Left ventricle myocardium inferior (tissue), 1 donor: ENCODE results near the gene KRT24. TPM values are rescaled to one million over a fixed set of nuclear protein-coding genes. Genes with fewer than 3 reads are reported as not detected.

ENCODE experiments used
- DNase-seq: peaks from one replicate; pipeline ENCODE4 v3.0.0-alpha.2; 2020
- H3K27ac ChIP-seq: fragments of 200-600 bp; replicated peaks from 2 replicates; pipeline ENCODE4 v1.8.0; 2021
- H3K27me3 ChIP-seq: fragments of 200-600 bp; 2 replicates; pipeline ENCODE4 v1.8.0; 2021; ENCODE audit warnings: low read depth
- H3K36me3 ChIP-seq: fragments of 200-600 bp; 2 replicates; pipeline ENCODE4 v1.8.0; 2021
- H3K4me1 ChIP-seq: fragments of 200-600 bp; 2 replicates; pipeline ENCODE4 v1.8.0; 2021
- H3K4me3 ChIP-seq: fragments of 200-600 bp; 2 replicates; pipeline ENCODE4 v1.8.0; 2021; ENCODE audit warnings: mild to moderate bottlenecking, moderate library complexity
- H3K9me3 ChIP-seq: fragments of 200-600 bp; replicated peaks from 2 replicates; pipeline ENCODE4 v1.8.0; 2021
- intact Hi-C: fragments of 100-400 bp; cut with micrococcal nuclease; formaldehyde crosslinking; loops from one replicate; pipeline ENCODE4 v1.11.0; 2022
- total RNA-seq: library from RNA; stranded (reverse); fragmentation: NEBNext Ultra II Directional; extraction: Animal tissue kit (Norgen Biotek cat#: 25700); gene quantifications from one replicate; pipeline ENCODE4 v1.2.1, GENCODE V29; 2021
- TF ChIP-seq, protein P1 (sequence below): fragments of 200-600 bp; IDR thresholded peaks from 2 replicates; pipeline ENCODE4 v1.8.0; 2021; ENCODE audit warnings: antibody characterized with exemption, mild to moderate bottlenecking, borderline replicate concordance
- donor health status: DM: no; HTN: yes; CAD: no; lungs with severe emphysema.

The KRT24 gene
- total RNA-seq, 1 donor from 2014 or later = not detected

DNA sequence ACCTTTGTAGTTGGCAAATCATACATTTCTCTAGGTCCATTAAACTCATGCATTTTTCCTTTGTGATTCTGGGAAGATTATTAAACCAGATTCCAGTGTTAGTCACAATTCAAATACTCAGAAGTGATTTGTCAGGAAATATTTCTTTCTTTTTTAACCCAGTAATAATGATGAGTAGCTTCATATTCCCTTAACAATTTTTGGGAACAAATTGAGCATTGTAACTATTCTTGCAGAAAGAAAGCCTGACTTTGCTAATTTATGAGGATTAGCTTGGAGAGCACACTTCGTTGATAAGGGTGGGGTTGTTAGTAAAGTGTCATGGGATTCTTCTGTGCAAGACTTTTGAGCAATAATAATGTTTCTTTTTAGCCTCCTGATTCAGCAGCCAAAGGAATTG is 18.7 kb upstream of the KRT24 start:
- intact Hi-C loops = no loop called here

GRCh38 chr17:40720899-40721298 is 17.3 kb upstream of the KRT24 start:
- DNase-seq = no peak
- Histone ChIP-seq H3K27ac (no peak overlapping the region), H3K4me3 (no peak overlapping the region), H3K9me3 (no peaks in the 10 kb centered on the region), H3K4me1 (no peaks in the 10 kb centered on the region), H3K36me3 (no peaks in the 10 kb centered on the region), H3K27me3 (peaks cover 45% of the 10 kb centered on the region)
- intact Hi-C loops = no loop called here
- TF ChIP-seq, protein P1, sequence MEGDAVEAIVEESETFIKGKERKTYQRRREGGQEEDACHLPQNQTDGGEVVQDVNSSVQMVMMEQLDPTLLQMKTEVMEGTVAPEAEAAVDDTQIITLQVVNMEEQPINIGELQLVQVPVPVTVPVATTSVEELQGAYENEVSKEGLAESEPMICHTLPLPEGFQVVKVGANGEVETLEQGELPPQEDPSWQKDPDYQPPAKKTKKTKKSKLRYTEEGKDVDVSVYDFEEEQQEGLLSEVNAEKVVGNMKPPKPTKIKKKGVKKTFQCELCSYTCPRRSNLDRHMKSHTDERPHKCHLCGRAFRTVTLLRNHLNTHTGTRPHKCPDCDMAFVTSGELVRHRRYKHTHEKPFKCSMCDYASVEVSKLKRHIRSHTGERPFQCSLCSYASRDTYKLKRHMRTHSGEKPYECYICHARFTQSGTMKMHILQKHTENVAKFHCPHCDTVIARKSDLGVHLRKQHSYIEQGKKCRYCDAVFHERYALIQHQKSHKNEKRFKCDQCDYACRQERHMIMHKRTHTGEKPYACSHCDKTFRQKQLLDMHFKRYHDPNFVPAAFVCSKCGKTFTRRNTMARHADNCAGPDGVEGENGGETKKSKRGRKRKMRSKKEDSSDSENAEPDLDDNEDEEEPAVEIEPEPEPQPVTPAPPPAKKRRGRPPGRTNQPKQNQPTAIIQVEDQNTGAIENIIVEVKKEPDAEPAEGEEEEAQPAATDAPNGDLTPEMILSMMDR = no peak

More for the DNA sequence above, 18.7 kb upstream of the KRT24 start:
- DNase-seq = no peak
- H3K27me3 ChIP-seq = peaks cover 38% of the 10 kb centered on the region
- TF ChIP-seq, protein P1 = no peak
- H3K4me3 ChIP-seq = no peak overlapping the region
- H3K4me1 ChIP-seq = no peaks in the 10 kb centered on the region
- no peaks in the 10 kb centered on the region for H3K9me3 ChIP-seq
- H3K27ac ChIP-seq = no peak overlapping the region
- H3K36me3 ChIP-seq = no peaks in the 10 kb centered on the region

- TF ChIP-seq, protein P1 = no peak
- Histone ChIP-seq H3K4me3 (no peak overlapping the region), H3K36me3 (no peaks in the 10 kb centered on the region), H3K27me3 (peaks cover 36% of the 10 kb centered on the region), H3K27ac (no peak overlapping the region), H3K4me1 (no peaks in the 10 kb centered on the region), H3K9me3 (no peaks in the 10 kb centered on the region)
- intact Hi-C loops = no loop called here
- no peak for DNase-seq
These were observed 15.4 kb upstream of the KRT24 start for GRCh38 chr17:40718930-40719329.

DNA sequence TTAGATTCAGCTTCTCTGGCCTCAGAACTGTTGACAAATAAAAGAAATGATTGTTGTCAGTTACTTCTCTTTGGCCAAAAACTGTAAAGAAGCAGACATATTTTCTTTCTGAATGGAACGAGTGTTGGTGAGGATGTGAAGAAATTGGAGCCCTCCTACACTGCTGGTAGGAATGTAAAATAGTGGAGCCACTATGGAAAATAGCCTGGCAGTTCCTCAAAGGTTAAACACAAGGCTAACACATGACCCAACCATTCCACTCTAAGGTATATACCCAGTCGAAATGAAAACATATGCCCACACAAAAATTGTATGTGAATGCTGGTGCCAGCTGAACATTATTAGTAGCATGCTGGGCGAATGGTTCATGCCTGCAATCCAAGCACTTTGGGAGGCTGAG is 14.2 kb upstream of the KRT24 start:
- TF ChIP-seq, protein P1 = no peak
- Histone ChIP-seq H3K4me1 (no peaks in the 10 kb centered on the region), H3K36me3 (no peaks in the 10 kb centered on the region), H3K27ac (no peak overlapping the region), H3K27me3 (peaks cover 29% of the 10 kb centered on the region), H3K9me3 (no peaks in the 10 kb centered on the region), H3K4me3 (no peak overlapping the region)
- DNase-seq = no peak
- intact Hi-C loops = no loop called here

- Histone ChIP-seq H3K27ac (no peak overlapping the region), H3K9me3 (no peaks in the 10 kb centered on the region), H3K4me1 (no peaks in the 10 kb centered on the region), H3K27me3 (peaks cover 23% of the 10 kb centered on the region), H3K4me3 (no peak overlapping the region), H3K36me3 (no peaks in the 10 kb centered on the region)
- TF ChIP-seq, protein P1 = no peak
- intact Hi-C loops = no loop called here
- DNase-seq = no peak
These were observed 10.9 kb upstream of the KRT24 start for GRCh38 chr17:40714473-40714872.

- intact Hi-C loops = no loop called here
- no peaks in the 10 kb centered on the region for H3K9me3 ChIP-seq
- peak overlapping the region; percentile 46 for H3K27ac ChIP-seq
- TF ChIP-seq, protein P1 = no peak
- DNase-seq = peak; percentile 23
- no peaks in the 10 kb centered on the region for H3K36me3 ChIP-seq
- H3K27me3 ChIP-seq = peaks cover 26% of the 10 kb centered on the region
- no peak overlapping the region for H3K4me3 ChIP-seq
- peaks cover 7% of the 10 kb centered on the region for H3K4me1 ChIP-seq
These were observed 4.2 kb upstream of the KRT24 start for GRCh38 chr17:40707745-40708144.
